NB4 (cell line): ENCODE data around the gene ZMAT5.

ENCODE experiments used
- DNase-seq: peaks from one replicate; pipeline ENCODE4 v3.0.0; 2010; ENCODE audit warnings: low read depth
- H3K4me3 ChIP-seq: one replicate; pipeline ENCODE4 v1.5.1; 2011; ENCODE audit warnings: mild to moderate bottlenecking, low read depth, low read length, moderate library complexity
- MYC ChIP-seq: IDR thresholded peaks from 2 replicates; pipeline ENCODE4 v1.6.1; 2011; ENCODE audit warnings: low read depth, low read length
- POLR2A ChIP-seq: IDR thresholded peaks from 2 replicates; pipeline ENCODE4 v1.6.1; 2011; ENCODE audit warnings: mild to moderate bottlenecking; ENCODE audit not compliant: insufficient read length; ENCODE audit errors: extremely low read depth
- TF ChIP-seq, protein P1 (sequence below): IDR thresholded peaks from one replicate; pipeline ENCODE4 v1.5.1; 2012; ENCODE audit warnings: low read depth, low read length
- TF ChIP-seq, protein P2 (sequence below): IDR thresholded peaks from 2 replicates; pipeline ENCODE4 v1.6.1; 2011; ENCODE audit warnings: low read depth, low read length

The ZMAT5 gene

GRCh38 chr22:29748248-29748893 lies 18.4 kb downstream of the ZMAT5 start:
- TF ChIP-seq, protein P1, sequence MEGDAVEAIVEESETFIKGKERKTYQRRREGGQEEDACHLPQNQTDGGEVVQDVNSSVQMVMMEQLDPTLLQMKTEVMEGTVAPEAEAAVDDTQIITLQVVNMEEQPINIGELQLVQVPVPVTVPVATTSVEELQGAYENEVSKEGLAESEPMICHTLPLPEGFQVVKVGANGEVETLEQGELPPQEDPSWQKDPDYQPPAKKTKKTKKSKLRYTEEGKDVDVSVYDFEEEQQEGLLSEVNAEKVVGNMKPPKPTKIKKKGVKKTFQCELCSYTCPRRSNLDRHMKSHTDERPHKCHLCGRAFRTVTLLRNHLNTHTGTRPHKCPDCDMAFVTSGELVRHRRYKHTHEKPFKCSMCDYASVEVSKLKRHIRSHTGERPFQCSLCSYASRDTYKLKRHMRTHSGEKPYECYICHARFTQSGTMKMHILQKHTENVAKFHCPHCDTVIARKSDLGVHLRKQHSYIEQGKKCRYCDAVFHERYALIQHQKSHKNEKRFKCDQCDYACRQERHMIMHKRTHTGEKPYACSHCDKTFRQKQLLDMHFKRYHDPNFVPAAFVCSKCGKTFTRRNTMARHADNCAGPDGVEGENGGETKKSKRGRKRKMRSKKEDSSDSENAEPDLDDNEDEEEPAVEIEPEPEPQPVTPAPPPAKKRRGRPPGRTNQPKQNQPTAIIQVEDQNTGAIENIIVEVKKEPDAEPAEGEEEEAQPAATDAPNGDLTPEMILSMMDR = no peak
- TF ChIP-seq, protein P2, sequence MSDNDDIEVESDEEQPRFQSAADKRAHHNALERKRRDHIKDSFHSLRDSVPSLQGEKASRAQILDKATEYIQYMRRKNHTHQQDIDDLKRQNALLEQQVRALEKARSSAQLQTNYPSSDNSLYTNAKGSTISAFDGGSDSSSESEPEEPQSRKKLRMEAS = no peak
- TF ChIP-seq POLR2A (no peak), MYC (no peak)
- no peak for DNase-seq
- H3K4me3 ChIP-seq = no peak overlapping the region

DNA sequence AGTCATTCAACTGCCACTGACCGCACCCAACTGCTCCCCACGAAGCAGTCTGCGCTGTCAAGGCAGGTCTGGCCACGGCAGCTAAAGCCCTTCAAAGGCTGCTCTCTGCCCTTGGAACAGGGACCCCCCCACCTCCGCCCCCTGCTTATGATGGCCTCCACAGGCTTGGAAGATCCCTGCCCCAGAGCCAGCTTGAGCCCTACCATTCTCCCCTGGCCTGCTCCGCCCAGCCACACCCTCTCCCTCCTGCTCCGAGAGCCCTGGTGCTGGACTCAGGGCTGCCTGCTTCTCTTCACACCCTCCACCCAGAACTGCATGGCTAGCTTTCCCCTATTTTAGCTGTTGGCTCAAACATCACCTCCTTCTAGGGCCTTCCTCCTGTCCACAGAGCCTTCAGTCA lies 19.0 kb downstream of the ZMAT5 start:
- TF ChIP-seq, protein P1 = no peak
- TF ChIP-seq, protein P2 = no peak
- TF ChIP-seq MYC (no peak), POLR2A (no peak)
- DNase-seq = no peak
- no peak overlapping the region for H3K4me3 ChIP-seq

DNA sequence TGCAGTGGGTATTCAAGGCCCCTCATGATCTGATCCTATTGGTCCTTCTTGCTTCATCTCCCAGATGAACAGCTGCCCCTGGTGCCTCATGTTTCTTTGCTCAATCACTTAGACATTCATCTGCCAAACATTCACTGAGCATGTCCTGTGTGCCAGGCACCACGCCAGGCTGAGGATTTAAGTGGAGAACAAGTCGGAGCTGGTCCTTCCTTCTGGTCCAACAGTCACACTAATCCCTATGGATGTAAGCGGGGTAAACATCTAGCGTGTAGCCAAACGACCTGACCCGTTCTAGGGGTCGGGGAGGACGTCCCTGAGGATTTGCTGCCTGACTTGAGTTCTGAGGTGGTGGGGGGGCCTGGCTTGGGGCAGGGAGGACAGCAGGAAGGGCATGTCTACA lies 21.9 kb downstream of the ZMAT5 start:
- DNase-seq = no peak
- TF ChIP-seq, protein P2 = no peak
- TF ChIP-seq MYC = no peak
- TF ChIP-seq, protein P1 = no peak
- TF ChIP-seq POLR2A = no peak
- H3K4me3 ChIP-seq = no peak overlapping the region

- DNase-seq = no peak
- TF ChIP-seq MYC = no peak
- TF ChIP-seq, protein P2 = no peak
- H3K4me3 ChIP-seq = no peak overlapping the region
Measured at GRCh38 chr22:29742326-29742725, 24.5 kb downstream of the ZMAT5 start.

DNA sequence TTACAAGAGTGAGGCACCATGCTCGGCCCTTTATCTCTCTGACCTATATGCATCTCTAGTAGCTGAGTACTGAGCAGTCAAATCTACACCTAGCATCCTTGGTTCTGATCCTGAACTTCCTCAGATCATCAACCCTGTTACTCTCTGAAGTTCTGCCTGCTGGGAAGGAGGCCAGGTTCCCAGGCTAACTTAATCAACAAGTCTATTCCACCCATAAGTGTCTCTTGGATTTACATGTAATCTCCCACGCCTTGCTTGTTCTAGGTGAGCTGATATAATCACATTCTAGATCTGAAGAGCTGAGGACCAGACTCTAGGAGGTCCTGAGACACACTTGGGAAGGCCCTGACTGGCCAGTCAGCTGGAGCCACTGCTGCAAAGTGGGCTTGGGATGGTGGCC lies 24.9 kb downstream of the ZMAT5 start:
- H3K4me3 ChIP-seq = no peak overlapping the region
- DNase-seq = no peak
- TF ChIP-seq MYC (no peak), POLR2A (no peak)
- TF ChIP-seq, protein P2 = no peak
- TF ChIP-seq, protein P1 = no peak

DNA sequence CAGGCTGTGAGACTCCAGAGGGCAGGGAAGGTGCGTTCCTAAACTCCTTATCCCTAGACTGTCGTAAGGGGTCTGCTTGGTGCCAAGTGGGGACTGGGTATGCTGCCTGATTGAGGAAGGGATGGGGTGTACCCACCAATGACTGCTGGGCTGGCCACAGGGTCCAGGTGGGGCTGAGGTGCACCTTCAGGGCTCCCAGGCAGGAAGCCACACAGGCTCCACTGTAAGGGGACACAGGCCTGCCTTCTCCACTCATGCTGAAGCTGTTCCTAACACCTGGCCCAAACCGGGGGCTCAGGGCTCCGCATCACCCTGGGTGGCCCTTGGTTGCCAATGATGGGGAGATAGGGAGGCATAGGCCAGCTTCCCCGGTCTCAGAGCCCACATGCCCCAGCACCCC lies 26.6 kb downstream of the ZMAT5 start:
- H3K4me3 ChIP-seq = no peak overlapping the region
- DNase-seq = no peak
- TF ChIP-seq POLR2A (no peak), MYC (no peak)
- TF ChIP-seq, protein P1 = no peak
